ENCODE data around the gene PCDHB14.
"Not testable (repeated sequence)": the region's sequence is repeated elsewhere in the genome, so short reads cannot be mapped to it uniquely, and the experiment has no call there.

Gene PCDHB14

GRCh38 chr5:141223112-141223783 is at the start of gene PCDHB14:
Gene PCDHB14 (plus strand): TSS chr5:141223343. CDS start chr5:141223506, 163 bp downstream.
- peak; percentile 50 for DNase-seq

DNA sequence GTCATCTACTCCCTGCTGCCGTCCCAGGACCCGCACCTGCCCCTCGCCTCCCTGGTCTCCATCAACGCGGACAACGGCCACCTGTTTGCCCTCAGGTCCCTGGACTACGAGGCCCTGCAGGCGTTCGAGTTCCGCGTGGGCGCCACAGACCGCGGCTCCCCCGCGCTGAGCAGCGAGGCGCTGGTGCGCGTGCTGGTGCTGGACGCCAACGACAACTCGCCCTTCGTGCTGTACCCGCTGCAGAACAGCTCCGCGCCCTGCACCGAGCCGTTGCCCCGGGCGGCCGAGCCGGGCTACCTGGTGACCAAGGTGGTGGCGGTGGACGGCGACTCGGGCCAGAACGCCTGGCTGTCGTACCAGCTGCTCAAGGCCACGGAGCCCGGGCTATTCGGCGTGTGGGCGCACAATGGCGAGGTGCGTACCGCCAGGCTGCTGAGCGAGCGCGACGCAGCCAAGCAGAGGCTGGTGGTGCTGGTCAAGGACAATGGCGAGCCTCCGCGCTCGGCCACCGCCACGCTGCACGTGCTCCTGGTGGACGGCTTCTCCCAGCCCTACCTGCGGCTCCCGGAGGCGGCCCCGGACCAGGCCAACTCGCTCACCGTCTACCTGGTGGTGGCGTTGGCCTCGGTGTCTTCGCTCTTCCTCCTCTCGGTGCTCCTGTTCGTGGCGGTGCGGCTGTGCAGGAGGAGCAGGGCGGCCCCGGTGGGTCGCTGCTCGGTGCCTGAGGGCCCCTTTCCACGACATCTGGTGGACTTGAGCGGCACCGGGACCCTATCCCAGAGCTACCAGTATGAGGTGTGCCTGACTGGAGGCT is 48.6 kb upstream of the PCDHB14 start:
- DNase-seq = not testable (repeated sequence)

- no peak for DNase-seq
These were observed 47.2 kb upstream of the PCDHB14 start for GRCh38 chr5:141175933-141176332.

- not testable (repeated sequence) for DNase-seq
These were observed 45.5 kb upstream of the PCDHB14 start, which contains the start of gene PCDHB8 for GRCh38 chr5:141177577-141178191. Gene PCDHB8 (plus strand): TSS chr5:141177790. CDS start chr5:141178035, 245 bp downstream.

GRCh38 chr5:141179371-141179770 is 43.8 kb upstream of the PCDHB14 start:
- DNase-seq = not testable (repeated sequence)

DNA sequence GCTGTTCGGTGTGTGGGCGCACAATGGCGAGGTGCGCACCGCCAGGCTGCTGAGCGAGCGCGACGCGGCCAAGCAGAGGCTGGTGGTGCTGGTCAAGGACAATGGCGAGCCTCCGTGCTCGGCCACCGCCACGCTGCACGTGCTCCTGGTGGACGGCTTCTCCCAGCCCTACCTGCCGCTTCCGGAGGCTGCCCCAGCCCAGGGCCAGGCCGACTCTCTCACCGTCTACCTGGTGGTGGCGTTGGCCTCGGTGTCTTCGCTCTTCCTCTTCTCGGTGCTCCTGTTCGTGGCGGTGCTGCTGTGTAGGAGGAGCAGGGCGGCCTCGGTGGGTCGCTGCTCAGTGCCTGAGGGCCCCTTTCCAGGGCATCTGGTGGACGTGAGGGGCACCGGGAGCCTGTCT is 43.3 kb upstream of the PCDHB14 start:
- not testable (repeated sequence) for DNase-seq

GRCh38 chr5:141180313-141180712 is 42.8 kb upstream of the PCDHB14 start:
- no peak for DNase-seq

- no peak for DNase-seq
These were observed 40.9 kb upstream of the PCDHB14 start, which contains the start of gene PCDHB16 for GRCh38 chr5:141182248-141182647. Gene PCDHB16 (plus strand): TSS chr5:141182387. CDS start chr5:141182560, 173 bp downstream.

DNA sequence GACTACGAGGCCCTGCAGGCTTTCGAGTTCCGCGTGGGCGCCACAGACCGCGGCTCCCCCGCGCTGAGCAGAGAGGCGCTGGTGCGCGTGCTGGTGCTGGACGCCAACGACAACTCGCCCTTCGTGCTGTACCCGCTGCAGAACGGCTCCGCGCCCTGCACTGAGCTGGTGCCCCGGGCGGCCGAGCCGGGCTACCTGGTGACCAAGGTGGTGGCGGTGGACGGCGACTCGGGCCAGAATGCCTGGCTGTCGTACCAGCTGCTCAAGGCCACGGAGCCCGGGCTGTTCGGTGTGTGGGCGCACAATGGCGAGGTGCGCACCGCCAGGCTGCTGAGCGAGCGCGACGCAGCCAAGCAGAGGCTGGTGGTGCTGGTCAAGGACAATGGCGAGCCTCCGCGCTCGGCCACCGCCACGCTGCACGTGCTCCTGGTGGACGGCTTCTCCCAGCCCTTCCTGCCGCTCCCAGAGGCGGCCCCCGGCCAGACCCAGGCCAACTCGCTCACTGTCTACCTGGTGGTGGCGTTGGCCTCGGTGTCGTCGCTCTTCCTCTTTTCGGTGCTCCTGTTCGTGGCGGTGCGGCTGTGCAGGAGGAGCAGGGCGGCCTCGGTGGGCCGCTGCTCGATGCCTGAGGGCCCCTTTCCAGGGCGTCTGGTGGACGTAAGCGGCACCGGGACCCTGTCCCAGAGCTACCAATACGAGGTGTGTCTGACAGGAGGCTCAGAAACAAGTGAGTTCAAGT is 38.9 kb upstream of the PCDHB14 start:
- not testable (repeated sequence) for DNase-seq

GRCh38 chr5:141186897-141187512 is 36.1 kb upstream of the PCDHB14 start, which contains the start of gene PCDHB9:
Gene PCDHB9 (plus strand): TSS chr5:141187161. CDS start chr5:141187319, 158 bp downstream.
- DNase-seq = no peak

DNA sequence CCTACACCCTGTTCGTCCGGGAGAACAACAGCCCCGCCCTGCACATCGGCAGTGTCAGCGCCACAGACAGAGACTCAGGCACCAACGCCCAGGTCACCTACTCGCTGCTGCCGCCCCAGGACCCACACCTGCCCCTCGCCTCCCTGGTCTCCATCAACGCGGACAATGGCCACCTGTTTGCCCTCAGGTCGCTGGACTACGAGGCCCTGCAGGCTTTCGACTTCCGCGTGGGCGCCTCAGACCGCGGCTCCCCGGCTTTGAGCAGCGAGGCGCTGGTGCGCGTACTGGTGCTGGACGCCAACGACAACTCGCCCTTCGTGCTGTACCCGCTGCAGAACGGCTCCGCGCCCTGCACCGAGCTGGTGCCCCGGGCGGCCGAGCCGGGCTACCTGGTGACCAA is 34.5 kb upstream of the PCDHB14 start:
- DNase-seq = not testable (repeated sequence)

DNA sequence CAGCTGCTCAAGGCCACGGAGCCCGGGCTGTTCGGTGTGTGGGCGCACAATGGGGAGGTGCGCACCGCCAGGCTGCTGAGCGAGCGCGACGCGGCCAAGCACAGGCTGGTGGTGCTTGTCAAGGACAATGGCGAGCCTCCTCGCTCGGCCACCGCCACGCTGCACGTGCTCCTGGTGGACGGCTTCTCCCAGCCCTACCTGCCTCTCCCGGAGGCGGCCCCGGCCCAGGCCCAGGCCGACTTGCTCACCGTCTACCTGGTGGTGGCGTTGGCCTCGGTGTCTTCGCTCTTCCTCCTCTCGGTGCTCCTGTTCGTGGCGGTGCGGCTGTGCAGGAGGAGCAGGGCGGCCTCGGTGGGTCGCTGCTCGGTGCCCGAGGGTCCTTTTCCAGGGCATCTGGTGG is 34.0 kb upstream of the PCDHB14 start:
- DNase-seq = not testable (repeated sequence)

- DNase-seq = no peak
These were observed 30.9 kb upstream of the PCDHB14 start, which contains the start of gene PCDHB10 for GRCh38 chr5:141192110-141192725. Gene PCDHB10 (plus strand): TSS chr5:141192353. CDS start chr5:141192553, 200 bp downstream.

DNA sequence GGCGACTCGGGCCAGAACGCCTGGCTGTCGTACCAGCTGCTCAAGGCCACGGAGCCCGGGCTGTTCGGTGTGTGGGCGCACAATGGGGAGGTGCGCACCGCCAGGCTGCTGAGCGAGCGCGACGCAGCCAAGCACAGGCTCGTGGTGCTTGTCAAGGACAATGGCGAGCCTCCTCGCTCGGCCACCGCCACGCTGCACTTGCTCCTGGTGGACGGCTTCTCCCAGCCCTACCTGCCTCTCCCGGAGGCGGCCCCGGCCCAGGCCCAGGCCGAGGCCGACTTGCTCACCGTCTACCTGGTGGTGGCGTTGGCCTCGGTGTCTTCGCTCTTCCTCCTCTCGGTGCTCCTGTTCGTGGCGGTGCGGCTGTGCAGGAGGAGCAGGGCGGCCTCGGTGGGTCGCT is 28.8 kb upstream of the PCDHB14 start:
- DNase-seq = not testable (repeated sequence)

- no peak for DNase-seq
These were observed 26.8 kb upstream of the PCDHB14 start for GRCh38 chr5:141196363-141196762.

DNA sequence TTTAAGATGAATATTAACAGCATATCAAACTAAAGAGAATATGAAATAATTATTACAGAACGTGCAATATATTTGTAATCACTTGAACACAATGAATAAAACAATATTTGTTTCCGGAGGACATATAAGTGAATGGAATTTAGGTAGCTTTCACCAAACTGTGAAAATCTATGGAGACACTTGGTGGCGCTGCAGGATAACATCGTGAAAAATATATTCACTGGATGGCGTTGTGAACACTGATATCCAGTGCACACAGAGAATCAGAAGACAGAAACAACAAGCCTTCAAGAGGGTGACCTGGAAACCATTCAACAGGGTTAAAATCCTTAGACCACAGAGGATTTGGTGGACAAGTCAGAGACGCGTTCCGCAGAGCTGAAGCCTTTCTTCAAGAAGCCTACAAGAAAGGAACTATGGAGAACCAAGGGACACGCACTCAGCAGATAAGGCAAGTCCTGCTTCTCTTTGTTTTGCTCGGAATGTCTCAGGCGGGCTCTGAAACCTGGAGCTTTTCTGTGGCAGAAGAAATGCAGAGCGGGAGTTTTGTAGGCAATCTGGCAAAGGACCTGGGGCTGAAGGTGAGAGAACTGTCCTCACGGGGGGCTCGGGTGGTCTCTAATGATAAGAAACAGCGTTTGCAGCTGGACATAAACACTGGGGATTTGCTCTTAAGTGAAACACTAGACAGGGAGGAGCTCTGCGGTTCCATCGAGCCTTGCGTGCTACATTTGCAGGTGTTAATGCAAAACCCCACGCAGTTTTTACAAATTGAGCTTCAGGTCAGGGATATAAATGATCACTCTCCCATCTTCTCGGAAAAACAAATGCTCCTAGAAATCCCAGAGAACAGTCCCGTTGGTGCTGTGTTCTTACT is 23.5 kb upstream of the PCDHB14 start, which contains the start of gene PCDHB11:
PCDHB11 (plus strand) TSS at position 269 of the 877 bp plus-strand sequence; CDS start at position 417, 148 bp downstream.
- DNase-seq = peak; percentile 58

- not testable (repeated sequence) for DNase-seq
These were observed 22.0 kb upstream of the PCDHB14 start for GRCh38 chr5:141201126-141201525.

GRCh38 chr5:141201646-141202045 is 21.5 kb upstream of the PCDHB14 start:
- not testable (repeated sequence) for DNase-seq

DNA sequence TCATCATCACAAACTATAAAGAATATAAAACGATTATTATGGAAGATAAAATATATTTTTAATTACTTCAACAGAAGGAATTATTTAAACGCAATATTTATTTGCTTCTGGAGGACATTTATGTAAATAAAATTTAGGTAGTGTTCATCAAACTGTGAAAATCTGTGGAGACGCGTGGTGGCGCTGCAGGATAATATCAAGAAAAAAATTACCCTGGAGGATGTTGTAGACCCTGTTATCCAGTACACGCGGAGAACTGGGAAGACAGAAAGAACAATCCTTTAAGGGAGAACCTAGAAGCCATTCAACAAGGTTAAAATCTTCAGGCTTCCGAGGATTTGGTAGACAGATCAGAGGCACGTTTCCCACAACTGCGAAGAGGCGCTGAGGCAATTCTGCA is 14.7 kb upstream of the PCDHB14 start, which contains the start of gene PCDHB12:
PCDHB12 (plus strand) TSS at position 242 of the 400 bp plus-strand sequence. CDS start 189 bp downstream, outside the sequence.
- DNase-seq = no peak

GRCh38 chr5:141210281-141210680 is 12.9 kb upstream of the PCDHB14 start:
- not testable (repeated sequence) for DNase-seq
